Right hindlimb (tissue), 1 donor: ENCODE measurements around the gene MRPL2.
"Not testable (repeated sequence)": the region's sequence is repeated elsewhere in the genome, so short reads cannot be mapped to it uniquely, and the experiment has no call there.

Experiments
- DNase-seq: peaks from one replicate; pipeline ENCODE4 v3.0.0-alpha.2; 2018

MRPL2 gene

GRCh38 chr6:43052225-43052841 lies 6.9 kb downstream of the MRPL2 start:
- DNase-seq: no peak

GRCh38 chr6:43050981-43051380 lies 8.3 kb downstream of the MRPL2 start:
- no peak for DNase-seq

GRCh38 chr6:43047998-43048397 lies 11.2 kb downstream of the MRPL2 start:
- DNase-seq: no peak

GRCh38 chr6:43045371-43045930 lies 13.8 kb downstream of the MRPL2 start:
- DNase-seq: no peak

DNA sequence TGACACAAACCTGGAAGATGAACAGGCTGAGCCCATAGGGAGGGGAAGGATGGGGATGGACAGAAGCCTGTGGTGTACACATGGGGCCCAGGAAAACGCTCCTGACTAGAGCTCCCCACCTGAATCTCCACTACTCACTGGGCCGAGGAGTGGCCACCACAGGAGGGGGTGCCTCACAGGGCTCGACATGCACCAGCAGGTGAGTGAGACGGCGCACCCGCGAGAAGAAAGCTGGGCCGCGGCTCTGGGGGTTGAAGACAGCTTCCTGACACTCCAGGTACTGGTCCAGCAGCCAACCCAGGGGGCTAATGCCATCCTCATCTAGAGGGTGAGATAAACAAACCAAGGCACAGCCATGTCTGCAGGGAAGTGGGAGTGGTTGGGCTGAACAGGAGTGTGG lies 15.9 kb downstream of the MRPL2 start:
- no peak for DNase-seq

DNA sequence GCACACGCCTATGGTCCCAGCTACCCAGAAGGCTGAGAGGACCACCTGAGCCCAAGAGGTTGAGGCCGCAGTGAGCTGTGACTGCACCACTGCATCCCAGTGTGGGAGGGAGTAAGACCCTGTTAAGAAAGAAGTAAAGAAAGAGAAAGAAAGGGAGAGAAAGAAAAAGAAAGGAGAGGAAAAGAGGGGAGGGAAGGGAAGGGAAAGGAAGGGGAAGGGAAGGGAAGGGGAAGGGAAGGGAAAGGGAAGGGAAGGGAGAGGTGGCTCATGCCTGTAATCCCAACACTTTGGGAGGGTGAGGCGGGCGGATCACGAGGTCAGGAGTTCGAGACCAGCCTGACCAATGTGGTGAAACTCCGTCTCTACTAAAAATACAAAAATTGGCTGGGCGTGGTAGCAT lies 17.8 kb downstream of the MRPL2 start:
- not testable (repeated sequence) for DNase-seq

DNA sequence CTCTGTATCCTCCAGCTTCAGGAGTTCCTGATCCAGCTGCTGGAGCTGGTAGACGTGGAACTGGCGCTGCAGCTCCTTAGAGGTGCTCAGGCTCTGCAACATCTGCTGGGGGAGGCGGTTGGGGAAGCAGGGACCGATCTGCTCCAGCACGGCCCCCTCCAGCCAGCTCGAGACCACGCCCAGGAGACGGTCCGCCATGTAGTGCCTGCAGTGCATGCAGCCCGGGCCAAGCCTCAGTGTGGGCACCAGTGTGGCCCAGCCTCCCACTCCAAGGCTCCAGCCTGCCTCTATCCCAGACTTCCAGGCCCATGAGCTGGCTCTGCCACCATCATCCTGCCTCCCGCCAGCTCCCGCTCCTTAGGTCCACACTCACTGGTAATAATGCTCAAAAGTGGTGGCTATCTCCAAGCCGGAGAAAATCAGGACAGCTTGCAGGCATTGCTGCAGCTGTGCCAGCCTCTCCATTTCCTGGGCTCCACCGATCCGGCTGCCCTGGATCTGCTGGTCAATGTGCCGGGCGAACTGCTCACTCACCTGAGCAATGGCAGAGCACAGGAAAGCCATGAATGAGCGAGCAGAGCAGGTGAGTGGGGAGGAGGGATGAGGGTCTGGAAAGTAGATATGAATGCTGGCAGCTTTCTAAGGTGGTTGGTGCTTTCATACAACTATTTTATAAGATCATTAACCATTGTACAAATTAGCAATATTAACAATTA lies 18.5 kb downstream of the MRPL2 start:
- DNase-seq: no peak

GRCh38 chr6:43038727-43039126 lies 20.5 kb downstream of the MRPL2 start:
- DNase-seq: no peak

DNA sequence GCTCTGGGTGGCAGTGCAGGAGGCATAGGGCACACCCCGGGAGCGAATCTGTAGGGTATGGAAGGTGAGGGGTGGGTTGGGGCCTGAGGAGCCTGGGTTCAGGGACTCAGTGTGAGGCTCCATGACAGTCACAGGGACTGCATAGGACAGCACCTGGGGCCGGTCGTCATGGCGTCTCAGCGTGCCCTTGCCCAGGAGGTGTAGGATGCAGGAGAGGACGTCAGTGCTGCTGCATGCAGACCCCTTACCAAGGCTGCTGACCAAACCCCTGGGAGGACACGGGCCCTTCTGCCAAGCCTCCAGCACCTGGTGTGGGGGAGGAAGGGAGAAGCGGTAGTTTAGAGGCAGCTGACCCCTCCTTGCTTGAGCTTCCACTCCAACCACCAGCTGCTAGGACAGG lies 21.5 kb downstream of the MRPL2 start:
- no peak for DNase-seq

- DNase-seq: no peak
Measured at GRCh38 chr6:43037197-43037596, 22.0 kb downstream of the MRPL2 start.

GRCh38 chr6:43036712-43037111 lies 22.5 kb downstream of the MRPL2 start:
- DNase-seq: no peak

- no peak for DNase-seq
Measured at GRCh38 chr6:43035495-43036194, 23.6 kb downstream of the MRPL2 start.

DNA sequence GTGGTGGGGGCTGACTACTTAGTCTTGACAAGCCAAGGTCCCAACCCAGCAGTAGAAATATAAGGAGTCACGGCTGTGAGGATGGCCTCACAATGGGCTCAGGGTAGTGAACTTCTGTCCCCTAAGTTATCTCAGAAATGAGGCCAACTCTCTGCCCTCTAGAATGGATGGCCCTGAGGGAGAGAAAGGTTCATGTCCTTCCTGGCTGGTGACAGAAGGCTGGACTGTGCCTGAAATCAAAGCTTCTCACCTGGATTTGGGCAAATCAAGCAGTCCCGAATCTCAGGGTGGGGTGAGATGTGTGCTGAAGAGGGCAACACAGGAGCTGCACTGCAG lies 25.1 kb downstream of the MRPL2 start:
- no peak for DNase-seq

GRCh38 chr6:43033496-43034189 lies 25.6 kb downstream of the MRPL2 start:
- DNase-seq: no peak

GRCh38 chr6:43032326-43032725 lies 26.9 kb downstream of the MRPL2 start:
- no peak for DNase-seq

- no peak for DNase-seq
Measured at GRCh38 chr6:43029120-43029519, 30.1 kb downstream of the MRPL2 start.

DNA sequence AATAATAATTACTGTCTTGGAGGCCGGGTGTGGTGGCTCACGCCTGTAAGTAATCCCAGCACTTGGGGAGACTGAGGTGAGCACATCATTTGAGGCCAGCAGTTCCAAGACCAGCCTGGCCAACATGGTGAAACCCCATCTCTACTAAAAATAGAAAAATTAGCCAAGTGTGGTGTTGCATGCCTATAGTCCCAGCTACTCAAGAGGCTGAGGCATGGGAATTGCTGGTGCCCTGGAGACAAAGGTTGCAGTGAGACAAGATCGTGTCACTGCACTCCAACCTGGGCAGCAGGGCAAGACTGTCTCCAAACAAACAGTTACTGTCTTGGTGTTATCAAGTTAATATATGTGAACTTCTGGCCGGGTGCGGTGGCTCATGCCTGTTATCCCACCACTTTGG lies 32.9 kb downstream of the MRPL2 start:
- DNase-seq: no peak

GRCh38 chr6:43024436-43024835 lies 34.8 kb downstream of the MRPL2 start:
- DNase-seq: no peak

DNA sequence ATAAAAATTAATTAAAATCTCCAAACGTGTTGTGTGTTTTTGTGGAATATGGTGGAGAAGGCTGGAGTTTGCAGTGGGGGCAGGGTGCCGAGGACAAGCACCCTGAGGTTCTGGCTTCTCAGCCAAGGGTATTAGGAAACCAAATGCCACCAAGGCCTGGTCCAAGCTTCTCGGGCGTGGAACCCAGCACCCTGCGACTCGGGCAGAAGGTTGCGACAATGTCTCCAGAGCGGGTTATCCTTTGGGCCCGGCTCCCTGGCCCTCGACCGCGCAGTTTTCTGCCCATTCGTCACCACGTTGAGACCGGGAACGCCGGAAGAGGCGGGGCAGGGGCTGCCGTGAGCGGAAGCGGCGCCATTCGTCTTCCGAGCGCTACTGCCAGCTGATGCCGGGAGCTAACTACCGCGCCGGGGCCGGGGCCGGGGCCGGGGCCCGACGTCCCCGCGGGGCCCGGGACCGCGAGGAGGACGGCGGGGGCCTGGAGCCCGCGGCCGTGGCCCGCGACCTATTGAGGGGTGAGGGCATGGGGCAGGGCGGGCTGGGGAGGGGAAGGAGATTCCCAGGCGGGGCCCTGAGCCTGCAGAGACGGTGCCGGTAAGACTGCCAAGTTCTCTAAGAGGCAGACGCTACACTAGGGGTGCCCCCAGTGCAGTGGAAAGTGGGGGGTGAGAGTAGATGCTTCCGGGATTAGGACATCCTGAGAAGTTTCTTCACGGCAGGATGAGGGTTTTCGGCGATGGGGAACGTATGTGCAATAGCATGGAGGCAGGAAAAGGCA lies 37.8 kb downstream of the MRPL2 start, which contains the start of gene RRP36:
RRP36 (plus strand) TSS at position 354 of the 778 bp plus-strand sequence; CDS start at position 386, 32 bp downstream.
- peak; percentile 88 for DNase-seq

DNA sequence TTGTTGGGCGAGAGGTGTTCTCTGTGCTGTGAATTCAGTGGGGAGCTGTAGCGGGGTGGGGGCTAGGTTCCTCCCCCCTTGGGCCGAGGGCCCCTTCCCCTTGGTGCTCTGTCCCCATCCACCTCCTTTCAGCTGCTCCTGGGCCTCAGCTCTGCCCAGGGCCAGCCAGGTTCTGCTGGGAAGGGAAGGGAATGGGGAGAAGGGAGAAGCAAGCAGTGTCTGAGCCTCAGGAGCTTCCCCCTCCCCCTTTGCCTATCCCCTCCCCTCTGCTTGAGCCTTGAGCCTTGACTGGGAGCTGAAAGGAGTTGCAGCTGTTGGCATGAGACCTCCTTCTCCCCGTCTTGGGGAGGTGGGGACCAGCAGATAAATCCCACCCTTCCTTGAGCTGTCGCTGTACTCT lies 38.4 kb downstream of the MRPL2 start:
- DNase-seq: no peak

DNA sequence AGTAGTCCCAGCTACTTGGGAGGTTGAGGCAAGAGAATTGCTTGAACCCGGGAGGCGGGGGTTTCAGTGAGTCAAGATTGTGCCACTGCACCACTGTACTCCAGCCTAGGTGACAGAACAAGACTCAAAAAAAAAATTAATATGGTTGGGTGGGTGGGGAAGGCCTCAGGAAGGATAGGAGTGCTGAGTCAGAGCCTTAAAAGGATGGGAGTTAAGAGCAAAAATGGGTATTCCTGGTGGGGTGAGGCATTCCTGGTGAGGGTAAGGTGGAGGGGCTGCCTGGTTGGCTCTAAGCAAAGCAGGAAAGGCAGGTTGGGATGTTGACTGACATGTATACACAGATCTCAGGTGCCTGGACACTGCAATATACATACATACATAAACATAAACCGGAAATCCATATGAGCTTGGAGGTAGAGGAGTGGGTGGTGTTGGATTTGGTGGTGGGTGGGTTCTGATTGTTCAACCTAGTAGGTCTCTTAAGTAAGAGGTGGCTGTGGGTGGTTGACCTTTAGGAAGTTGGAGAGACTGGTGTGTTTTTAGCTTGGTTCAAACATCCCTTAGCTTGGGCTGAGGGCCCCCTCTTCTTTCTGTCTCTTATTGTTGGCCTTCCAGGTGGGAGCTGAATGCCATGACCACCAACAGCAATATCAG lies 39.1 kb downstream of the MRPL2 start:
- DNase-seq: no peak

DNA sequence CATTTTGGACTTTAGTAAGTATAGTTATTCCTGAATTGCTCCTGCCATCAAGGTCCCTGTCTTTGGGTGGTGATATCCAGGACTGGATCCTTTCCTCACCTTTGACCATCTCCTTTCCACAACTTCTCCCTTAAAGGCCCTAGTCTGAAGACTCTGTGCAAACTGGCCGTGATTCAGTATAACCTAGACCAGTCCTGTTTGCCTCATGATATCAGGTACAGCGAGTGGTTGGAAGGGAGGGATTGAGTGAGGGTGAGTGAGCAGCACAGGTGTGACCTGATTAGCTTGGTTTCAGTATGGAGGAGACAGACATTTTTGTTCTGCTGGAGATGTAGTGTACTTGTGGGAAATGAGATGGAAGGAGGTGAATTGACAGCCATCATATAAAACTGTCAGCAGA lies 40.1 kb downstream of the MRPL2 start:
- no peak for DNase-seq
